Measurements from ENCODE around the gene MTUS2.

DNA sequence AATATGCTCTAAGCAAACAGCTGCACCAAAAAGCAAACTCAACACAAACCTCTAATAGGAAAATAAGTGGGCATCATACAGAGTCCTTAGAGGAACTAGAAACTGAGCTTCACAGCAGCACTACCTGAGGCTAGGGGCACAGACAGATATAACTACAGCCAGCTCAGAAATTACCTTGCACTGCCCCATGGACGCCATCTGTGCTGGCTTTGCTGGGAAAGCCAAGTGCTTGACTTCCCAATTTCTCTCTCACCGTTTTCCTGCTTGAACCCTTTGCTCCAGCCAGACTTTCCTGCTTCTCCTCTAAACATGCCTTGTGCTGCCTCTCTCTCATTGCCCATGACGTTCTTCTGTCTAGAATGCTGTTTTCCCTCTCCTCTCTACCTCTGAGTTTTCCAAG is 29.3 kb downstream of the MTUS2 start:
- TF ChIP-seq POLR2AphosphoS5 (IDR thresholded peaks at IDR 0.05; ENCODE audit: low read depth) (no peak), GABPA (IDR thresholded peaks at IDR 0.05; ENCODE audit: low read depth) (no peak), SPI1 (IDR thresholded peaks at IDR 0.05; ENCODE audit: borderline replicate concordance, low read depth) (no peak)
- TF ChIP-seq, protein P1, sequence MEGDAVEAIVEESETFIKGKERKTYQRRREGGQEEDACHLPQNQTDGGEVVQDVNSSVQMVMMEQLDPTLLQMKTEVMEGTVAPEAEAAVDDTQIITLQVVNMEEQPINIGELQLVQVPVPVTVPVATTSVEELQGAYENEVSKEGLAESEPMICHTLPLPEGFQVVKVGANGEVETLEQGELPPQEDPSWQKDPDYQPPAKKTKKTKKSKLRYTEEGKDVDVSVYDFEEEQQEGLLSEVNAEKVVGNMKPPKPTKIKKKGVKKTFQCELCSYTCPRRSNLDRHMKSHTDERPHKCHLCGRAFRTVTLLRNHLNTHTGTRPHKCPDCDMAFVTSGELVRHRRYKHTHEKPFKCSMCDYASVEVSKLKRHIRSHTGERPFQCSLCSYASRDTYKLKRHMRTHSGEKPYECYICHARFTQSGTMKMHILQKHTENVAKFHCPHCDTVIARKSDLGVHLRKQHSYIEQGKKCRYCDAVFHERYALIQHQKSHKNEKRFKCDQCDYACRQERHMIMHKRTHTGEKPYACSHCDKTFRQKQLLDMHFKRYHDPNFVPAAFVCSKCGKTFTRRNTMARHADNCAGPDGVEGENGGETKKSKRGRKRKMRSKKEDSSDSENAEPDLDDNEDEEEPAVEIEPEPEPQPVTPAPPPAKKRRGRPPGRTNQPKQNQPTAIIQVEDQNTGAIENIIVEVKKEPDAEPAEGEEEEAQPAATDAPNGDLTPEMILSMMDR (IDR thresholded peaks at IDR 0.05; ENCODE audit: insufficient read depth, low read length), result no peak
- TF ChIP-seq, protein P2, sequence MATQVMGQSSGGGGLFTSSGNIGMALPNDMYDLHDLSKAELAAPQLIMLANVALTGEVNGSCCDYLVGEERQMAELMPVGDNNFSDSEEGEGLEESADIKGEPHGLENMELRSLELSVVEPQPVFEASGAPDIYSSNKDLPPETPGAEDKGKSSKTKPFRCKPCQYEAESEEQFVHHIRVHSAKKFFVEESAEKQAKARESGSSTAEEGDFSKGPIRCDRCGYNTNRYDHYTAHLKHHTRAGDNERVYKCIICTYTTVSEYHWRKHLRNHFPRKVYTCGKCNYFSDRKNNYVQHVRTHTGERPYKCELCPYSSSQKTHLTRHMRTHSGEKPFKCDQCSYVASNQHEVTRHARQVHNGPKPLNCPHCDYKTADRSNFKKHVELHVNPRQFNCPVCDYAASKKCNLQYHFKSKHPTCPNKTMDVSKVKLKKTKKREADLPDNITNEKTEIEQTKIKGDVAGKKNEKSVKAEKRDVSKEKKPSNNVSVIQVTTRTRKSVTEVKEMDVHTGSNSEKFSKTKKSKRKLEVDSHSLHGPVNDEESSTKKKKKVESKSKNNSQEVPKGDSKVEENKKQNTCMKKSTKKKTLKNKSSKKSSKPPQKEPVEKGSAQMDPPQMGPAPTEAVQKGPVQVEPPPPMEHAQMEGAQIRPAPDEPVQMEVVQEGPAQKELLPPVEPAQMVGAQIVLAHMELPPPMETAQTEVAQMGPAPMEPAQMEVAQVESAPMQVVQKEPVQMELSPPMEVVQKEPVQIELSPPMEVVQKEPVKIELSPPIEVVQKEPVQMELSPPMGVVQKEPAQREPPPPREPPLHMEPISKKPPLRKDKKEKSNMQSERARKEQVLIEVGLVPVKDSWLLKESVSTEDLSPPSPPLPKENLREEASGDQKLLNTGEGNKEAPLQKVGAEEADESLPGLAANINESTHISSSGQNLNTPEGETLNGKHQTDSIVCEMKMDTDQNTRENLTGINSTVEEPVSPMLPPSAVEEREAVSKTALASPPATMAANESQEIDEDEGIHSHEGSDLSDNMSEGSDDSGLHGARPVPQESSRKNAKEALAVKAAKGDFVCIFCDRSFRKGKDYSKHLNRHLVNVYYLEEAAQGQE (IDR thresholded peaks at IDR 0.05; ENCODE audit: insufficient replicate concordance, low read depth), result no peak

All from HL-60 (cell line).